K562 (cell line): ENCODE data around the gene KLHL35.

Experiments used
- ELF4 ChIP-seq: fragments of 450-650 bp; formaldehyde crosslinking; IDR thresholded peaks from 2 replicates; pipeline ENCODE4 v1.4.0; 2022; ENCODE audit warnings: missing genetic modification characterization
- IRF2 ChIP-seq: sonication (generic); formaldehyde crosslinking; IDR thresholded peaks from 2 replicates; pipeline ENCODE4 v1.8.1; 2022; ENCODE audit warnings: mild to moderate bottlenecking, missing genetic modification reagents
- MED1 ChIP-seq: sonication (generic); formaldehyde crosslinking; IDR thresholded peaks from 2 replicates; pipeline ENCODE4 v1.8.1; 2023; ENCODE audit warnings: missing genetic modification reagents, borderline replicate concordance
- MYC ChIP-seq, 2 experiments: fragments of 250-450 bp in 1 of 2; sonication (Bioruptor Pico) in 1 of 2; IDR thresholded peaks; 2 replicates each; pipeline versions ENCODE4 v1.5.1 to v1.6.1; 2012 to 2021; ENCODE audit warnings: low read depth in 2 of 2, borderline replicate concordance in 1 of 2, improper control_type of control experiment in 1 of 2, low read length in 1 of 2, mild to moderate bottlenecking in 1 of 2, moderate library complexity in 1 of 2
- NR2C2 ChIP-seq, 2 experiments: fragments of 200-800 bp in 1 of 2; sonication (Bioruptor generic) in 1 of 2; sonication (generic) in 1 of 2; formaldehyde crosslinking in 1 of 2; IDR thresholded peaks; 2 replicates each; pipeline versions ENCODE4 v1.6.1 to v1.8.0; 2016 to 2022; ENCODE audit warnings: mild to moderate bottlenecking in 1 of 2, missing compliant biosample characterization in 1 of 2, missing genetic modification characterization in 1 of 2, missing genetic modification reagents in 1 of 2
- POLR2A ChIP-seq: fragments of 450-650 bp; conservative IDR thresholded peaks from 2 replicates; pipeline ENCODE4 v1.6.1; 2016
- RBFOX2 ChIP-seq: fragments of 200-400 bp; formaldehyde crosslinking; IDR thresholded peaks from 2 replicates; pipeline ENCODE4 v1.6.1; 2017; ENCODE audit warnings: low read depth, mild to moderate bottlenecking, low read length, moderate library complexity
- SMARCA4 ChIP-seq: fragments of 450-650 bp; IDR thresholded peaks from 2 replicates; pipeline ENCODE4 v1.6.1; 2016
- ZNF232 ChIP-seq: sonication (generic); formaldehyde crosslinking; IDR thresholded peaks from 2 replicates; pipeline ENCODE4 v1.8.0; 2022; ENCODE audit warnings: mild to moderate bottlenecking, missing genetic modification reagents
- ZNF431 ChIP-seq: sonication (generic); formaldehyde crosslinking; IDR thresholded peaks from 2 replicates; pipeline ENCODE4 v1.8.0; 2022; ENCODE audit warnings: mild to moderate bottlenecking, missing genetic modification reagents
- TF ChIP-seq, protein P1 (sequence below), 2 experiments: fragments of 450-650 bp; formaldehyde crosslinking in 1 of 2; IDR thresholded peaks; 2 replicates each; pipeline versions ENCODE4 v1.4.0 to v1.6.1; 2014 to 2020; ENCODE audit warnings: mild to moderate bottlenecking in 2 of 2, borderline replicate concordance in 1 of 2, low read depth in 1 of 2

DNA sequence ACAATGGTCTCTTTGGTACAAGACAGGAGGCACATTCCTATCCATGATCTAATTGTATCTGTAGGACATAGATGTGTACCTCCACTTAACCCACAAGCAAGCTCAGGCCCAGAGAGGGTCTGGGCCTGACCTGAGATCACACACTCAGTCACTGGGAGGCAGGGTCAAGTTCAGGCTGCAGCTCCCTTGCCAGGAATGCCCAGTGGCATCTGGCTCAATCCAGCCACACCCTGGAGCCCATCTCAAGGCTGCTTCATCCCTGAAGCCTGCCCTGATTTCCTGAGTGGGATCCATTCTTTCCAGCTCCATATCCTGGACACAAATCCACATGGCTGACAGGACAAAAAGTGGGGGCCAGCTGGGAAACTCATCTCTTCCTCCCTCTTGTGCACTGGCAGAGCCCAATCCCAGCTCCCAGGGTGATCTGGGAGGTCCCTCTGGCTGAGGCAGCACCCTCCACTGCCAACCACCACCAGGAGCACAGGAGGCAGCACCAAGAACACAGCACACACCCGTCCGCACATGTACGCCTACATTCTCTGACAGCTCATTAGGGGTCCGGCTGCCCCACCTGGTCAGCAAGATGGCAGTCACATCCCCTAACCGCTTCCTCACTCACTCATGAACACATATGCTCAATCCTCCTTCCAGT is 39.2 kb upstream of the KLHL35 start:
- TF ChIP-seq ZNF232 (CRISPR knock-in tag): no peak
- no peak for TF ChIP-seq RBFOX2
- no peak for TF ChIP-seq NR2C2 (CRISPR knock-in tag; IDR thresholded peaks at IDR 0.05)
- TF ChIP-seq NR2C2 (tag; IDR thresholded peaks at IDR 0.05): no peak
- no peak for TF ChIP-seq ELF4 (CRISPR knock-in tag)
- TF ChIP-seq ZNF431: no peak
- TF ChIP-seq, protein P1, sequence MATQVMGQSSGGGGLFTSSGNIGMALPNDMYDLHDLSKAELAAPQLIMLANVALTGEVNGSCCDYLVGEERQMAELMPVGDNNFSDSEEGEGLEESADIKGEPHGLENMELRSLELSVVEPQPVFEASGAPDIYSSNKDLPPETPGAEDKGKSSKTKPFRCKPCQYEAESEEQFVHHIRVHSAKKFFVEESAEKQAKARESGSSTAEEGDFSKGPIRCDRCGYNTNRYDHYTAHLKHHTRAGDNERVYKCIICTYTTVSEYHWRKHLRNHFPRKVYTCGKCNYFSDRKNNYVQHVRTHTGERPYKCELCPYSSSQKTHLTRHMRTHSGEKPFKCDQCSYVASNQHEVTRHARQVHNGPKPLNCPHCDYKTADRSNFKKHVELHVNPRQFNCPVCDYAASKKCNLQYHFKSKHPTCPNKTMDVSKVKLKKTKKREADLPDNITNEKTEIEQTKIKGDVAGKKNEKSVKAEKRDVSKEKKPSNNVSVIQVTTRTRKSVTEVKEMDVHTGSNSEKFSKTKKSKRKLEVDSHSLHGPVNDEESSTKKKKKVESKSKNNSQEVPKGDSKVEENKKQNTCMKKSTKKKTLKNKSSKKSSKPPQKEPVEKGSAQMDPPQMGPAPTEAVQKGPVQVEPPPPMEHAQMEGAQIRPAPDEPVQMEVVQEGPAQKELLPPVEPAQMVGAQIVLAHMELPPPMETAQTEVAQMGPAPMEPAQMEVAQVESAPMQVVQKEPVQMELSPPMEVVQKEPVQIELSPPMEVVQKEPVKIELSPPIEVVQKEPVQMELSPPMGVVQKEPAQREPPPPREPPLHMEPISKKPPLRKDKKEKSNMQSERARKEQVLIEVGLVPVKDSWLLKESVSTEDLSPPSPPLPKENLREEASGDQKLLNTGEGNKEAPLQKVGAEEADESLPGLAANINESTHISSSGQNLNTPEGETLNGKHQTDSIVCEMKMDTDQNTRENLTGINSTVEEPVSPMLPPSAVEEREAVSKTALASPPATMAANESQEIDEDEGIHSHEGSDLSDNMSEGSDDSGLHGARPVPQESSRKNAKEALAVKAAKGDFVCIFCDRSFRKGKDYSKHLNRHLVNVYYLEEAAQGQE (IDR thresholded peaks at IDR 0.05; ENCODE audit: borderline replicate concordance): no peak
- TF ChIP-seq, protein P1 (CRISPR knock-in tag; IDR thresholded peaks at IDR 0.05; ENCODE audit: low read depth): no peak
- TF ChIP-seq IRF2 (CRISPR knock-in tag): no peak
- TF ChIP-seq SMARCA4: no peak
- TF ChIP-seq MYC (IDR thresholded peaks at IDR 0.05; ENCODE audit: low read depth, low read length): no peak
- no peak for TF ChIP-seq MYC (CRISPR knock-in tag; IDR thresholded peaks at IDR 0.05; ENCODE audit: borderline replicate concordance, low read depth)
- TF ChIP-seq POLR2A: no peak
- no peak for TF ChIP-seq MED1 (CRISPR knock-in tag)
